ENCODE data around the gene DNAJB13.

The DNAJB13 gene, protein sequence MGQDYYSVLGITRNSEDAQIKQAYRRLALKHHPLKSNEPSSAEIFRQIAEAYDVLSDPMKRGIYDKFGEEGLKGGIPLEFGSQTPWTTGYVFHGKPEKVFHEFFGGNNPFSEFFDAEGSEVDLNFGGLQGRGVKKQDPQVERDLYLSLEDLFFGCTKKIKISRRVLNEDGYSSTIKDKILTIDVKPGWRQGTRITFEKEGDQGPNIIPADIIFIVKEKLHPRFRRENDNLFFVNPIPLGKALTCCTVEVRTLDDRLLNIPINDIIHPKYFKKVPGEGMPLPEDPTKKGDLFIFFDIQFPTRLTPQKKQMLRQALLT

GRCh38 chr11:73950869-73951710 is at the start of gene DNAJB13:
Gene DNAJB13 (plus strand): TSS chr11:73951026. CDS start chr11:73951070, 44 bp downstream.
- H3K4me3 ChIP-seq (ENCODE audit: low read length in 2 of 2) = no peak within 1 kb of the TSS
- no peaks in the 10 kb centered on the region for H3K36me3 ChIP-seq (ENCODE audit: control insufficient read depth in 2 of 2, insufficient read depth in 2 of 2, low read length in 2 of 2)
- no peaks in the 10 kb centered on the region for H3K27me3 ChIP-seq (ENCODE audit: control insufficient read depth in 1 of 2, insufficient read depth in 2 of 2, low read length in 2 of 2)
- H3K4me1 ChIP-seq (ENCODE audit: control insufficient read depth, insufficient read depth, low read length) = no peaks in the 10 kb centered on the region
- H3K9ac ChIP-seq (ENCODE audit: low read length in 2 of 2) = no peak within 1 kb of the TSS
- no peak within 1 kb of the TSS for H3K27ac ChIP-seq (ENCODE audit: low read length)
- H3K9me3 ChIP-seq (ENCODE audit: control insufficient read depth in 2 of 2, low read length in 2 of 2) = no peaks in the 10 kb centered on the region

DNA sequence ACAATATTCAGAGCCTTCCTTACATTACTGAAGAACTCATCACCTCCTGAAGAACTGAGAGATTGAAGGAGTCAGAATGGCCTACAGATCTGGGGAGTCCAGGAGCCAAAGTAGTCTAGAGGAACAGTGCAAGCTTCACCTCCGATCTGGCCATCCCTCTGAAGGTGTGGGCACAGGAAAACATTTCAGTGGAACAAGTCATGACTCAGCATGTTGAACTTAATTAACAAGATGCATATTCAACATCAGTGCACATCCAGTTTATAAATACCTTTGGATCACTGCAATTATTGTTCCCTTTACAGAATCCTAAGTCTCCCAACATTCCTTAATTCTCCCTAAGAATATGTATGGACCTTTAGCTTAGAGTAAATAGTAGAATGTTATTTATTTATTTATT is 48.5 kb upstream of the DNAJB13 start:
- H3K36me3 ChIP-seq (ENCODE audit: control insufficient read depth in 2 of 2, insufficient read depth in 2 of 2, low read length in 2 of 2) = peaks cover 14% of the 10 kb centered on the region in 2 donors
- no peak overlapping the region for H3K27ac ChIP-seq (ENCODE audit: low read length)
- no peaks in the 10 kb centered on the region for H3K27me3 ChIP-seq (ENCODE audit: control insufficient read depth in 1 of 2, insufficient read depth in 2 of 2, low read length in 2 of 2)
- H3K9me3 ChIP-seq (ENCODE audit: control insufficient read depth in 2 of 2, low read length in 2 of 2) = no peaks in the 10 kb centered on the region
- no peak overlapping the region for H3K9ac ChIP-seq (ENCODE audit: low read length in 2 of 2)
- H3K4me1 ChIP-seq (ENCODE audit: control insufficient read depth, insufficient read depth, low read length) = no peaks in the 10 kb centered on the region
- no peak overlapping the region for H3K4me3 ChIP-seq (ENCODE audit: low read length in 2 of 2)

DNA sequence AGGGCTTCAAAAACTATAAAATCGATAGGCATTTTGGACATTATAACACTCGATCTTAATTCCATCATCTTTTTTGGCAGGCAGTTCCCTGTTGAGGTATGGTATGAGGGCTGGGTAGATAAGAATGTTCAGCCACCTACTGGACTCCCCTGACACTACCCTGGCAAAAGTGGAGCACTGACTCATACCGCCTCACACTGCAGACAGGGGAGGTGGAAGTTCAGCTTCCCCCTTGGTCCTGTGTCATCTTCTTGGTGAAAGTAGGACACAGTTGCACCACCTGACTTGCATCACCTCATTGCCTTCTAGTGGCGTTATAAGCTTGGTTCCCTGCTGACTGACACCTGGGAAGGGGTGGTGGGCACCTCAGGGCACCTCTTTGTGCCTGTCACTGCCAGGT is 43.6 kb upstream of the DNAJB13 start:
- H3K9me3 ChIP-seq (ENCODE audit: control insufficient read depth in 2 of 2, low read length in 2 of 2) = no peaks in the 10 kb centered on the region
- no peak overlapping the region for H3K4me3 ChIP-seq (ENCODE audit: low read length in 2 of 2)
- no peak overlapping the region for H3K27ac ChIP-seq (ENCODE audit: low read length)
- no peaks in the 10 kb centered on the region for H3K4me1 ChIP-seq (ENCODE audit: control insufficient read depth, insufficient read depth, low read length)
- no peak overlapping the region for H3K9ac ChIP-seq (ENCODE audit: low read length in 2 of 2)
- peaks cover 16 to 19% of the 10 kb centered on the region in 2 donors for H3K36me3 ChIP-seq (ENCODE audit: control insufficient read depth in 2 of 2, insufficient read depth in 2 of 2, low read length in 2 of 2)
- H3K27me3 ChIP-seq (ENCODE audit: control insufficient read depth in 1 of 2, insufficient read depth in 2 of 2, low read length in 2 of 2) = no peaks in the 10 kb centered on the region

DNA sequence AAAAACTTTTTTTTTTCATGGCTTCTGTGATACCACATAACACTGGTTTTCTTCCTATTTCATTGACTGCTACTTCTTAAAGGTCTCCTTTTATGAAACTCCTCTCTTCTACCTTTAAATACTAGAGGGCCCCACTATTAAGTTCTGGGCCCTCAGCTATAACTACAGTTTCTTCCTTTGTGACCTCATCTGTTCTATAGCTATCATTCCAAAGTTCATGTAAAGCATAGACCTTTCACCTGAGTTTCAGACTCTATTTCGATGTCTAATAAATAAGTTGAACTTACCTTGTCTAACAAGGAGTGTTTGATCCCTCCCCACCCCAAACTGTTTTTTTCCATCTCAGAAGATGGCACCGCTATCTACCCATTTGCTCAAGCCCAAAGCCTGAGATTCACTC is 38.8 kb upstream of the DNAJB13 start:
- no peak overlapping the region for H3K4me3 ChIP-seq (ENCODE audit: low read length in 2 of 2)
- no peaks in the 10 kb centered on the region for H3K27me3 ChIP-seq (ENCODE audit: control insufficient read depth in 1 of 2, insufficient read depth in 2 of 2, low read length in 2 of 2)
- H3K36me3 ChIP-seq (ENCODE audit: control insufficient read depth in 2 of 2, insufficient read depth in 2 of 2, low read length in 2 of 2) = peaks cover 28 to 35% of the 10 kb centered on the region in 2 donors
- H3K27ac ChIP-seq (ENCODE audit: low read length) = no peak overlapping the region
- no peak overlapping the region for H3K9ac ChIP-seq (ENCODE audit: low read length in 2 of 2)
- H3K9me3 ChIP-seq (ENCODE audit: control insufficient read depth in 2 of 2, low read length in 2 of 2) = no peaks in the 10 kb centered on the region
- H3K4me1 ChIP-seq (ENCODE audit: control insufficient read depth, insufficient read depth, low read length) = no peaks in the 10 kb centered on the region

DNA sequence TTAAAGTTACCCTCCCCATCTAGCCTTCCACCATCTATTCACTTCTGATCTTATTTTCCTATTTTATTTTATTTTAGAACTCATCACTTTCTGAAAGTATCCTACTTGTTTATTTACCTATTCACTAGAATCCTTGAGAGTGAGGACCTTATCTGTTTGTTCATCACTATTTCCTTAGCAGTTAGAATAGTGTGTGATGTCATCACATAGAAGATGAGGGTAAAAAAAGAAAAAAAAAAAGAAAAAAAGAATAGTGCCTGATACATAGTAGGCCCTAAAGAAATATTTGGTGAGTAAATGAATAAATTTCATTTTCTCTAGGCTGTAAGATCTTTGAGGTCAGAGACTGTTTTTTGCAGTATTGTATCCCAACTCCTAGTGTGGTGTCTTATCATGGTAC is 37.4 kb upstream of the DNAJB13 start:
- Histone ChIP-seq H3K9me3 (ENCODE audit: control insufficient read depth in 2 of 2, low read length in 2 of 2) (no peaks in the 10 kb centered on the region), H3K4me3 (ENCODE audit: low read length in 2 of 2) (no peak overlapping the region), H3K9ac (ENCODE audit: low read length in 2 of 2) (no peak overlapping the region), H3K27me3 (ENCODE audit: control insufficient read depth in 1 of 2, insufficient read depth in 2 of 2, low read length in 2 of 2) (no peaks in the 10 kb centered on the region), H3K4me1 (ENCODE audit: control insufficient read depth, insufficient read depth, low read length) (no peaks in the 10 kb centered on the region), H3K36me3 (ENCODE audit: control insufficient read depth in 2 of 2, insufficient read depth in 2 of 2, low read length in 2 of 2) (peaks cover 26 to 34% of the 10 kb centered on the region in 2 donors), H3K27ac (ENCODE audit: low read length) (no peak overlapping the region)

GRCh38 chr11:73914284-73914683 is 36.5 kb upstream of the DNAJB13 start:
- Histone ChIP-seq H3K4me3 (ENCODE audit: low read length in 2 of 2) (no peak overlapping the region), H3K4me1 (ENCODE audit: control insufficient read depth, insufficient read depth, low read length) (no peaks in the 10 kb centered on the region), H3K36me3 (ENCODE audit: control insufficient read depth in 2 of 2, insufficient read depth in 2 of 2, low read length in 2 of 2) (peaks cover 31 to 37% of the 10 kb centered on the region in 2 donors), H3K27me3 (ENCODE audit: control insufficient read depth in 1 of 2, insufficient read depth in 2 of 2, low read length in 2 of 2) (no peaks in the 10 kb centered on the region), H3K9ac (ENCODE audit: low read length in 2 of 2) (no peak overlapping the region), H3K27ac (ENCODE audit: low read length) (no peak overlapping the region), H3K9me3 (ENCODE audit: control insufficient read depth in 2 of 2, low read length in 2 of 2) (no peaks in the 10 kb centered on the region)

GRCh38 chr11:73916435-73916834 is 34.4 kb upstream of the DNAJB13 start:
- Histone ChIP-seq H3K4me3 (ENCODE audit: low read length in 2 of 2) (no peak overlapping the region), H3K9ac (ENCODE audit: low read length in 2 of 2) (no peak overlapping the region), H3K36me3 (ENCODE audit: control insufficient read depth in 2 of 2, insufficient read depth in 2 of 2, low read length in 2 of 2) (peaks cover 34 to 37% of the 10 kb centered on the region in 2 donors), H3K27me3 (ENCODE audit: control insufficient read depth in 1 of 2, insufficient read depth in 2 of 2, low read length in 2 of 2) (no peaks in the 10 kb centered on the region), H3K4me1 (ENCODE audit: control insufficient read depth, insufficient read depth, low read length) (no peaks in the 10 kb centered on the region), H3K27ac (ENCODE audit: low read length) (no peak overlapping the region), H3K9me3 (ENCODE audit: control insufficient read depth in 2 of 2, low read length in 2 of 2) (no peaks in the 10 kb centered on the region)

GRCh38 chr11:73921180-73921579 is 29.6 kb upstream of the DNAJB13 start:
- Histone ChIP-seq H3K36me3 (ENCODE audit: control insufficient read depth in 2 of 2, insufficient read depth in 2 of 2, low read length in 2 of 2) (peaks cover 26 to 29% of the 10 kb centered on the region in 2 donors), H3K27me3 (ENCODE audit: control insufficient read depth in 1 of 2, insufficient read depth in 2 of 2, low read length in 2 of 2) (no peaks in the 10 kb centered on the region), H3K4me1 (ENCODE audit: control insufficient read depth, insufficient read depth, low read length) (no peaks in the 10 kb centered on the region), H3K27ac (ENCODE audit: low read length) (no peak overlapping the region), H3K9ac (ENCODE audit: low read length in 2 of 2) (no peak overlapping the region), H3K4me3 (ENCODE audit: low read length in 2 of 2) (no peak overlapping the region), H3K9me3 (ENCODE audit: control insufficient read depth in 2 of 2, low read length in 2 of 2) (no peaks in the 10 kb centered on the region)

DNA sequence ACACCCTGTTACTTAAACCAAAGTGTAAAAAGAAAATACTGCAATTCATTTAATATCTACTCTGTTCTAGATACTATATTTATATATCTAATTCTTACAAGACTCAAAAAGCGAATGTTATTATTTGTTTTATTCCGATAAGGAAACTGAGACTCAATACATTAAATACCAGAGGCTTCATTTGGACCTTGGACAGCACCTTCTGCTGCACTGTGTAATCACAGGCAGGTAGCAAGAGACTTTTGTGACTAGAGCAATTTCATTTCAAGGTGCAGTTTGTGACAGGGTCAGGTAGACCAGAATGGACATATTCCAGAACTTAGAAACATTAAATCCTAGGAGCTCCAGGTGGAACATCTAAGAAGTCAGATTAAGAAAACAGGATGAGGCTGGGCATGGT is 21.4 kb upstream of the DNAJB13 start:
- Histone ChIP-seq H3K9me3 (ENCODE audit: control insufficient read depth in 2 of 2, low read length in 2 of 2) (no peaks in the 10 kb centered on the region), H3K36me3 (ENCODE audit: control insufficient read depth in 2 of 2, insufficient read depth in 2 of 2, low read length in 2 of 2) (peaks cover 29 to 35% of the 10 kb centered on the region in 2 donors), H3K9ac (ENCODE audit: low read length in 2 of 2) (no peak overlapping the region), H3K27ac (ENCODE audit: low read length) (no peak overlapping the region), H3K27me3 (ENCODE audit: control insufficient read depth in 1 of 2, insufficient read depth in 2 of 2, low read length in 2 of 2) (no peaks in the 10 kb centered on the region), H3K4me1 (ENCODE audit: control insufficient read depth, insufficient read depth, low read length) (no peaks in the 10 kb centered on the region), H3K4me3 (ENCODE audit: low read length in 2 of 2) (no peak overlapping the region)

- no peaks in the 10 kb centered on the region for H3K27me3 ChIP-seq (ENCODE audit: control insufficient read depth in 1 of 2, insufficient read depth in 2 of 2, low read length in 2 of 2)
- H3K9ac ChIP-seq (ENCODE audit: low read length in 2 of 2) = no peak overlapping the region
- peaks cover 26 to 33% of the 10 kb centered on the region in 2 donors for H3K36me3 ChIP-seq (ENCODE audit: control insufficient read depth in 2 of 2, insufficient read depth in 2 of 2, low read length in 2 of 2)
- H3K27ac ChIP-seq (ENCODE audit: low read length) = no peak overlapping the region
- no peaks in the 10 kb centered on the region for H3K4me1 ChIP-seq (ENCODE audit: control insufficient read depth, insufficient read depth, low read length)
- H3K9me3 ChIP-seq (ENCODE audit: control insufficient read depth in 2 of 2, low read length in 2 of 2) = no peaks in the 10 kb centered on the region
- H3K4me3 ChIP-seq (ENCODE audit: low read length in 2 of 2) = no peak overlapping the region
These were observed 19.7 kb upstream of the DNAJB13 start for GRCh38 chr11:73931039-73931645.
